ENCODE data around the gene UBE2N.

UBE2N gene

DNA sequence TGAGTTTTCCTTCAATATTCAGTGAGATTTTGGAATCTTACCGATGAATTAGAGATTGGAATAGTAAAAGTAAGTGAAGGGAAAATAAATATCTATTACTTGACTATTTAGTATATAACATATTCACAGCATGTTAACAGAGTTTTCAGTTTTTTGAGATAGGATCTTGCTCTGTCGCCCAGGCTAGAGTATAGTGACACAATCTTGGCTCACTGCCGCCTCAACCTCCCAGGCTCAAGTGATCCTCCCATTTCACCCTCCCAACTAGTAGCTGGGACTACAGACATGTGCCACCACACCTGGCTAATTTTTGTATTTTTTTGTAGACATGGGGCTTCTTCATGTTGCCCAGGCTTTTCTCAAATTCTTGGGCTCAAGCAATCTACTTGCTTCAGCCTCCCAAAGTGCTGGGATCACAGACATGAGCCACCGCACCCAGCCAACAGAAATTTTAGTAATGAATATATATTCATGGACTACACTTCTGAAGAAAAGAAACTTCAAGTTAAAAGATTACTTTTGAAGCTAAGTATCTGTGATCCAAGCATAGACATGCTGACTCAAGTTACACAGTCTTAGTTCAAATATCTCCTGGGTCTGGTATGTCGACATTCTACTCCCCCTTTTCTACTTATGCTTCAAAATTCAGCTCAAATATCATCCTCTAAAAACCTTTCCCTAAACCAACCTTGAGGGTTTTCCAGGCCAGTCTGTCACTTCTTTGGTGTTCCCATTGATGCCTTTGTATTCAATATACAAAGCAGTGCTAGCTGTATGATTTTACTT lies 13.8 kb downstream of the UBE2N start:
- DNase-seq (ENCODE audit: low read depth, low spot score): no peak
- TF ChIP-seq POLR2AphosphoS5 (IDR thresholded peaks at IDR 0.05; ENCODE audit: borderline replicate concordance, low read depth, low read length) (no peak), FOXP2 (optimal IDR thresholded peaks at IDR 0.05; ENCODE audit: control extremely low read depth, extremely low read length, insufficient read depth) (no peak), EZH2 (IDR thresholded peaks at IDR 0.05) (no peak)
- Histone ChIP-seq H3K36me3 (ENCODE audit: insufficient read depth, low read length) (peaks cover 5% of the 10 kb centered on the region; the same call in 1 of the 2 replicates), H3K9me3 (ENCODE audit: low read depth, low read length) (no peaks in the 10 kb centered on the region), H3K9ac (ENCODE audit: insufficient read length) (no peak overlapping the region), H3K27ac (peak overlapping the region; percentile 70), H3K4me3 (no peak overlapping the region)

DNA sequence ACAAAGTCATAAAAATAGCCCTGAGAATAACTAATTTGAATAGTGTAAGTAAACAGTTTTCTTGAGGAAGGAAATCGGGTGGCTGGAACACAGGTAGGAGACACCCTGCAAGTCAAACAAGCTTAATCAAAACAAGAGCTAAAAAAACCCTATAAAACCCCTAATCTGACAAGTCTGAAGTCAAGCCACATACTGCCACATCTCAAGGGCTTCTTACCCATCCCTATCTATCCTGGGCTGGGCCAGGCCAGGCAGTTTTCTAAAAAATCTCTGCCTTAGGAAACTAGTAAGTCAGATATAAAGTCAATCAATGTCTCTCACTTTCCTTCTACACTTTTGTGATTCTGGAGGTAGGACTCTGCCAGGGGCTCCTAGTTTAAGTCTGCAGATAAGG lies 15.3 kb downstream of the UBE2N start:
- no peak for TF ChIP-seq POLR2AphosphoS5 (IDR thresholded peaks at IDR 0.05; ENCODE audit: borderline replicate concordance, low read depth, low read length)
- no peak for TF ChIP-seq FOXP2 (optimal IDR thresholded peaks at IDR 0.05; ENCODE audit: control extremely low read depth, extremely low read length, insufficient read depth)
- no peak for TF ChIP-seq EZH2 (IDR thresholded peaks at IDR 0.05)
- Histone ChIP-seq H3K9ac (ENCODE audit: insufficient read length) (no peak overlapping the region), H3K4me3 (peak overlapping the region; percentile 43; the same call in 1 of the 2 replicates), H3K9me3 (ENCODE audit: low read depth, low read length) (no peaks in the 10 kb centered on the region), H3K27ac (peak overlapping the region; percentile 83), H3K36me3 (ENCODE audit: insufficient read depth, low read length) (peaks cover 5% of the 10 kb centered on the region; the same call in 1 of the 2 replicates)
- DNase-seq (ENCODE audit: low read depth, low spot score): no peak

DNA sequence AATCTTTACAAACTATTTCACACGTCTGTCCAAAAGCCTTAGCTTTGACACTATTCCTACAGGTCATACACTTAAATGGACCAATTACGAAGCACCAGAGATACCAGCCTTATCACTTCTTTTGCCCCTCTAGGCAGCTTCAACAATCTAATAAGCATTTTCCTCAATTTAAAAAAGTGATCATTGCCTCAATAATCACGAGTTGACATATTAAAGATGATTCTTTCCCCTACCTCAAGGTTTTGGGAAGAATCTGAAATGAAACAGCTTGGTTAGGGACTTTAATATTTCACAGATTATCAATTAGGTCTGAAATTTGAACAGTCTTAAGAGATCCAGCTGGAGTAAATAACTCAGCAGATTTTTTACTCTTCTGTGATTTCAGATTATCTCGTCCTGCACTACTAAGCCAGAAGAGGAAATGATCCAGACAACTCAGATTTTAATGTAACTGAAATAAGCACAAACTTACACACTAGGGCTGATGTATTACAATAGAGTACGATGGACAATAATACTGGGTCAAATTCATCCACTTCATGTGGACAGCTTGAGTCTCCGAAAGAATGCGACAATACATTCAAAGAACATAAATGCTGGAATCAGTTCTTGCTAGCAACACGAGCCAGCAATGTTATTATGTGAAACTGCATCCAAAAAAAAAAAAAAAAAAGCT lies 15.9 kb downstream of the UBE2N start:
- H3K9me3 ChIP-seq (ENCODE audit: low read depth, low read length): no peaks in the 10 kb centered on the region
- H3K9ac ChIP-seq (ENCODE audit: insufficient read length): peak overlapping the region; percentile 9
- H3K36me3 ChIP-seq (ENCODE audit: insufficient read depth, low read length): peaks cover 5% of the 10 kb centered on the region; the same call in 1 of the 2 replicates
- TF ChIP-seq EZH2 (IDR thresholded peaks at IDR 0.05): no peak
- no peak for TF ChIP-seq FOXP2 (optimal IDR thresholded peaks at IDR 0.05; ENCODE audit: control extremely low read depth, extremely low read length, insufficient read depth)
- TF ChIP-seq POLR2AphosphoS5 (IDR thresholded peaks at IDR 0.05; ENCODE audit: borderline replicate concordance, low read depth, low read length): no peak
- no peak for DNase-seq (ENCODE audit: low read depth, low spot score)
- H3K4me3 ChIP-seq: peak overlapping the region; percentile 43
- H3K27ac ChIP-seq: peak overlapping the region; percentile 83

DNA sequence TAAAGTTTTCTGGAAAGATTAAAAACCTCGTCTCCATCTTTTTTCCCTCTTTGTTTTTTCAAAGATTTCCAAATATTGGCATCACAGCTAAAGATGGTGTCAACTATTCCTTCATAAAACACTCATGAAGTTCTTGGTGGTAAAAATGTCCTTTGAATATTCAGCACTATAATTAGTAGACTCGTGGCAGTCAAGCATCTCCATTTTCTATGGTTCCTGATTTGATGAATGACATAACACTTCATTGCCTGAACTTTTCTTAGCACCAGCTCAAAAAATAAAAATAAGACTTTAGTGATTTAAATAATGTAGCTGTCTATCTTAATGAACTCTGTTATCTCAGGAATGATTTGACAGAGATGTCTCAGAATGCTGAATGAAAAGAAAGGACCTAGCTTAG lies 19.7 kb downstream of the UBE2N start:
- Histone ChIP-seq H3K9ac (ENCODE audit: insufficient read length) (no peak overlapping the region), H3K4me3 (no peak overlapping the region), H3K27ac (peak overlapping the region; percentile 66), H3K9me3 (ENCODE audit: low read depth, low read length) (no peaks in the 10 kb centered on the region), H3K36me3 (ENCODE audit: insufficient read depth, low read length) (no peaks in the 10 kb centered on the region; the same call in 1 of the 2 replicates)
- DNase-seq (ENCODE audit: low read depth, low spot score): no peak
- no peak for TF ChIP-seq FOXP2 (optimal IDR thresholded peaks at IDR 0.05; ENCODE audit: control extremely low read depth, extremely low read length, insufficient read depth)
- no peak for TF ChIP-seq EZH2 (IDR thresholded peaks at IDR 0.05)
- no peak for TF ChIP-seq POLR2AphosphoS5 (IDR thresholded peaks at IDR 0.05; ENCODE audit: borderline replicate concordance, low read depth, low read length)

DNA sequence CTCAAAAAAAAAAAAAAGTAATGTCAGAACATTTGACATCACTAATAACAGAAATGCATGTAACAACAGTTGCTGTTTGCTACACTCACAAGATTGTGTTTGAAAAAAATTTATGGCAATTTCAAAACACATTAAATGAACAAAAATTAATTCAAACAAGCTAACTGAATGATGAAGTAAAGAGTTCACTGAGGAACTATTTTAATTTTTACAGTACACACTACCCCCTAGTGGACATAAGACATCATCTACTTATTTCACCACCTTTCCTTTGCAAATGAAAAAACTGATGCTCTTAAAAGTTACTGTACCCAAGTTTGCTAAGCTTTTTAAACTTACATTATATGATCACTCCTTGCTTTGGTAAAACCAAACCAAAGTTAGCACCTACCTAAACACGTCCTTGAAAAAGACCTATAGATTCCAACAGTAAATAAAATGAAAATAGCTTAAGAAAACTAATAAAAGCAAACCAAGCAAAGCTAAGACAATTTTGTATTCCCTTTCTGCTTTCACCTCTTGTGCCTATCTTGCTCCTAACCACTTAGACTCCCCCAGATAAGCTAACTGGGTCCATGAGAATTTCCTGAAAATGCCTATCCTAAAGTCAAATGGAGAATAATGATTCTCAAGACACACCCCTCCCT lies 22.2 kb downstream of the UBE2N start:
- TF ChIP-seq POLR2AphosphoS5 (IDR thresholded peaks at IDR 0.05; ENCODE audit: borderline replicate concordance, low read depth, low read length) (no peak), EZH2 (IDR thresholded peaks at IDR 0.05) (no peak), FOXP2 (optimal IDR thresholded peaks at IDR 0.05; ENCODE audit: control extremely low read depth, extremely low read length, insufficient read depth) (no peak)
- Histone ChIP-seq H3K9ac (ENCODE audit: insufficient read length) (peak overlapping the region; percentile 29), H3K36me3 (ENCODE audit: insufficient read depth, low read length) (peaks cover 4% of the 10 kb centered on the region; the same call in 1 of the 2 replicates), H3K27ac (peak overlapping the region; percentile 66), H3K4me3 (peak overlapping the region; percentile 30; the same call in 1 of the 2 replicates), H3K9me3 (ENCODE audit: low read depth, low read length) (no peaks in the 10 kb centered on the region)
- DNase-seq (ENCODE audit: low read depth, low spot score): peak; percentile 76

DNA sequence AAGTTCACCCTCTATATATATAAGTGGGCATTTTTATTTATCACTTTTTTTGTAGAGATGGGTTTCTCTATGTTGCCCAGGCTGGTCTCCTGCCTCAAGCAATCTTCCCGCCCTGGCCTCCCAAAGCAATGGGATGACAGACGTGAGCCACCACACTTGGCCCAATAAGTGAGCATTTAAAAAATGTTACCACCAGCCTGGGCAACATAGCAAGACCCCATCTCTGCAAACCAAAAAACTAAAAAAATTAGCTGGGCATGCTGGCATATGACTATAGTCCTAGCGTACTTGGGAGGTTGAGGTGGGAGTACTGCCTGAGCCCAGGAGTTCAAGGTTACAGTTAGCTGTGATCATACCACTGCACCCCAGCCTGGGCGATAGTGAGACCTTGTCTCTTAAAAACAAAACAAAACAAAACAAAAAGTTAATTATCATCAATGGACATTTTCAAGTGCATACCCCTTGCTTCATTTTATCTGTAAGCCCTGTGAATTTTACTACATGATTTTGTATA lies 23.7 kb downstream of the UBE2N start:
- no peak overlapping the region for H3K9ac ChIP-seq (ENCODE audit: insufficient read length)
- DNase-seq (ENCODE audit: low read depth, low spot score): no peak
- TF ChIP-seq EZH2 (IDR thresholded peaks at IDR 0.05): no peak
- no peak for TF ChIP-seq FOXP2 (optimal IDR thresholded peaks at IDR 0.05; ENCODE audit: control extremely low read depth, extremely low read length, insufficient read depth)
- no peak for TF ChIP-seq POLR2AphosphoS5 (IDR thresholded peaks at IDR 0.05; ENCODE audit: borderline replicate concordance, low read depth, low read length)
- no peak overlapping the region for H3K4me3 ChIP-seq
- peak overlapping the region; percentile 52; the same call in 1 of the 2 replicates for H3K27ac ChIP-seq
- H3K9me3 ChIP-seq (ENCODE audit: low read depth, low read length): no peaks in the 10 kb centered on the region
- peaks cover 4% of the 10 kb centered on the region; the same call in 1 of the 2 replicates for H3K36me3 ChIP-seq (ENCODE audit: insufficient read depth, low read length)

DNA sequence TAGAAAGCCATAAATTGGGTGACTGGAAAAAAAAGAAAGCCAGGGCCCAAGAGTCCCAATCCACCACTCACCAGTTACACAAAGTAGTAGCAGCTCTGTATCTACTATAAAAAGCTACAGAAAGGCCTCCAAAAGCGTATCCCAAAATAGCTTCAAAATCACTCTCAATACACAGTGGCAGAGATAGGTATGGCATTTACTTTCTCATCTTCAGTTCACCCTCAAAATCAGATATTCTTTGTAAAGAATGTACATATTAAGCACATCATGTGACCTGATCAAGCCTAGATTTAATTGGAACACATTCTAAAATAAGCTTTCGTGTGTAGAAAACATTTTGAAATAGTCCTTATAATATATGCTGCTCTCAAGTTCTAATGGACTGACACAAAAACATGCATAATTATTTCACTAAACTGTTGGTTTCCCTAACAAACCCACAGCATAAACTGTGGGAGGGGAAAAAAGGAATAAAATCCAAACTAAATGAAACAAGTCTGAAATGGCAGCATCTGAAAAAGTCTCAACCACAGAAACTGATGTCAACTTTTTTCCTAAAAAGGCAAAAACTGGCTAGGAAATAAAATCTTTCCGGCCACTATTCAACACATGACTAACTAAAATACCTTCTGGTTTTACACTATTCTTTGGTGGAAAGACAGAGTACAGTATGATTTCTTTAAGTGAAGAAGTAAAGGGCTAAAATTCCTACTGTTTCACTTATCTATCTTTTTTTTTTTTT lies 25.9 kb downstream of the UBE2N start:
- H3K36me3 ChIP-seq (ENCODE audit: insufficient read depth, low read length): peaks cover 6% of the 10 kb centered on the region
- no peak for DNase-seq (ENCODE audit: low read depth, low spot score)
- H3K9me3 ChIP-seq (ENCODE audit: low read depth, low read length): no peaks in the 10 kb centered on the region
- peak overlapping the region; percentile 86 for H3K27ac ChIP-seq
- TF ChIP-seq POLR2AphosphoS5 (IDR thresholded peaks at IDR 0.05; ENCODE audit: borderline replicate concordance, low read depth, low read length) (no peak), FOXP2 (optimal IDR thresholded peaks at IDR 0.05; ENCODE audit: control extremely low read depth, extremely low read length, insufficient read depth) (no peak), EZH2 (IDR thresholded peaks at IDR 0.05) (no peak)
- H3K4me3 ChIP-seq: peak overlapping the region; percentile 50
- H3K9ac ChIP-seq (ENCODE audit: insufficient read length): peak overlapping the region; percentile 34

Data from SK-N-MC (cell line).